Mucosa of descending colon (tissue), 3 donors: Measurements from ENCODE around the gene SGCA. TPM values are rescaled to one million over a fixed set of nuclear protein-coding genes. Genes with fewer than 3 reads are reported as not detected.

Experiments used
- ATAC-seq: fragments of 200-7000 bp; cut with Tn5 transposase; one replicate; pipeline ENCODE4 v1.9.1; 2020; ENCODE audit warnings: mild to moderate bottlenecking, moderate library complexity
- DNase-seq, 3 donors: peaks; one replicate each; pipeline ENCODE4 v3.0.0-alpha.2; 2020
- H3K36me3 ChIP-seq: fragments of 200-600 bp; one replicate; pipeline ENCODE4 v1.8.0; 2021; ENCODE audit warnings: low read depth, mild to moderate bottlenecking
- H3K4me1 ChIP-seq: fragments of 200-600 bp; one replicate; pipeline ENCODE4 v1.8.0; 2021; ENCODE audit warnings: low read depth, mild to moderate bottlenecking
- H3K4me3 ChIP-seq: fragments of 200-600 bp; one replicate; pipeline ENCODE4 v1.8.0; 2021; ENCODE audit warnings: mild to moderate bottlenecking
- H3K9me3 ChIP-seq: fragments of 200-600 bp; one replicate; pipeline ENCODE4 v1.8.0; 2021; ENCODE audit warnings: mild to moderate bottlenecking
- CTCF ChIP-seq: fragments of 200-600 bp; IDR thresholded peaks from one replicate; pipeline ENCODE4 v1.8.0; 2022; ENCODE audit warnings: antibody characterized with exemption, mild to moderate bottlenecking
- intact Hi-C, 2 donors: fragments of 100-400 bp; cut with DNase I in 1 of 2; cut with micrococcal nuclease in 1 of 2; formaldehyde crosslinking; loops; one replicate each; pipeline versions ENCODE4 v1.11.0 to v1.11.1; 2022; cut with DNase I, micrococcal nuclease
- total RNA-seq, 3 donors: library from RNA; stranded (reverse); fragmentation: NEBNext Ultra II Directional in 2 of 3; extraction: Animal tissue kit (Norgen Biotek cat#: 25700) in 2 of 3; gene quantifications; one replicate each; pipeline versions ENCODE4 v1.2.1 to v1.2.4, GENCODE V29; 2021 to 2023
- donor health status: DM: no; HTN: no; CAD: no; lungs with moderate emphysema.
- donor health status: DM: no; HTN: no; CAD: no.
- donor health status: DM: no; HTN: yes; CAD: no.

The SGCA gene
- total RNA-seq, 3 donors from 2014 or later: 0.64 to 30.7 (median 6.8) TPM

- intact Hi-C loops: no loop called here
Observed at GRCh38 chr17:50192618-50193291, 26.9 kb downstream of the SGCA start.

GRCh38 chr17:50194140-50194933 is 28.5 kb downstream of the SGCA start:
- no peak overlapping the region for H3K4me3 ChIP-seq
- ATAC-seq (no peak), DNase-seq (no peak)
- no peak for TF ChIP-seq CTCF
- no peaks in the 10 kb centered on the region for H3K36me3 ChIP-seq
- peaks cover 9% of the 10 kb centered on the region for H3K4me1 ChIP-seq
- no peaks in the 10 kb centered on the region for H3K9me3 ChIP-seq
- intact Hi-C loops: no loop called here

More at GRCh38 chr17:50192618-50193291, 26.9 kb downstream of the SGCA start:
- TF ChIP-seq CTCF: no peak
- DNase-seq (no peak), ATAC-seq (no peak)
- Histone ChIP-seq H3K4me3 (no peak overlapping the region), H3K9me3 (no peaks in the 10 kb centered on the region), H3K4me1 (no peaks in the 10 kb centered on the region), H3K36me3 (no peaks in the 10 kb centered on the region)

GRCh38 chr17:50194934-50195865 is 29.4 kb downstream of the SGCA start:
- Histone ChIP-seq H3K36me3 (no peaks in the 10 kb centered on the region), H3K9me3 (no peaks in the 10 kb centered on the region), H3K4me3 (no peak overlapping the region), H3K4me1 (peaks cover 17% of the 10 kb centered on the region)
- TF ChIP-seq CTCF: no peak
- peak in 1 of 3 donors; percentile 42 for DNase-seq
- ATAC-seq: no peak
- intact Hi-C loops: no loop called here

- H3K9me3 ChIP-seq: no peaks in the 10 kb centered on the region
- H3K36me3 ChIP-seq: no peaks in the 10 kb centered on the region
- intact Hi-C loops: no loop called here
- no peak overlapping the region for H3K4me3 ChIP-seq
- DNase-seq: peak in 1 of 3 donors; percentile 29
- no peak for ATAC-seq
- peaks cover 26% of the 10 kb centered on the region for H3K4me1 ChIP-seq
- TF ChIP-seq CTCF: no peak
Observed at GRCh38 chr17:50196036-50196435, 30.2 kb downstream of the SGCA start.

GRCh38 chr17:50196826-50197225 is 31.0 kb downstream of the SGCA start:
- no peaks in the 10 kb centered on the region for H3K9me3 ChIP-seq
- ATAC-seq (no peak), DNase-seq (no peak)
- intact Hi-C loops: no loop called here
- H3K36me3 ChIP-seq: no peaks in the 10 kb centered on the region
- peaks cover 26% of the 10 kb centered on the region for H3K4me1 ChIP-seq
- TF ChIP-seq CTCF: no peak
- no peak overlapping the region for H3K4me3 ChIP-seq
